Measurements from ENCODE around the gene RBP3.

DNA sequence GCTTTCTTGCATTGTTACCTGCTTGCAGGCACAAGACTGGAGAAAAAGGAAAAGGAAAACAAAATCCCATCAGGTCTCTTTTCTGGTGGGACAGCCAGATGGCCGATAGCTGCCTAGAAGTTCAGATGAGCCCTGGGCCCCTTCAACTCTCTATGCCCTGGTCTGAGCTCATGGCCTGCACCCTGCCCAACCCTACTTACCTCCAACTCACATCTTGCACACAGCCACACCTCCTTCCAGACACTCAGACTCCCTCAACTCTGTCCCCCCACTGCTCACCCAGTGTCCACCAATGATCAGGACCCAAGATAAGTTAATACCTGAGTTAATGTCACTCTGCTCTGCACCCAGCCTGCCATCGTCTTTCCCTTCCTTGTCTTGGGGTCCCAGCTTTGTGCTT is 10.9 kb downstream of the RBP3 start:
- TF ChIP-seq ZNF8 (CRISPR knock-in tag; IDR thresholded peaks at IDR 0.05) (no peak), ZFP30 (CRISPR knock-in tag; IDR thresholded peaks at IDR 0.05) (no peak), ZFP3 (CRISPR knock-in tag; IDR thresholded peaks at IDR 0.05) (no peak), GLIS3 (CRISPR knock-in tag; IDR thresholded peaks at IDR 0.05) (no peak), ZNF565 (CRISPR knock-in tag; conservative IDR thresholded peaks at IDR 0.05; ENCODE audit: low read depth) (no peak)

Data from SK-N-SH treated with all-trans-retinoic acid at 6 μM for 48 hours (cell line).